K562 (cell line): ENCODE data around the gene SHTN1. TPM values are rescaled to one million over a fixed set of nuclear protein-coding genes. Genes with fewer than 3 reads are reported as not detected.

Experiments
- ATAC-seq: fragments of 200-7000 bp; cut with Tn5 transposase; 3 replicates; pipeline ENCODE4 v1.9.1; 2020; ENCODE audit warnings: moderate library complexity
- BruUV-seq: library from RNA; stranded (reverse); fragments of 400-500 nt; replicated peaks from 2 replicates; lab custom pipeline; 2021; lab: Mats Ljungman, UMichigan
- CTCF ChIA-PET: fragments of 300-600 bp; formaldehyde crosslinking; extraction: SDS; loops from one replicate; lab custom pipeline; 2021; ENCODE audit warnings: low intra/inter-chr PET ratio; lab: Yijun Ruan, JAX
- POLR2A ChIA-PET: fragments of 300-600, 350-650 bp; sonication (Branson Sonifier 250); formaldehyde crosslinking; extraction: SDS; loops from one replicate; lab custom pipeline; 2021; ENCODE audit warnings: antibody characterized with exemption, inconsistent platforms; lab: Yijun Ruan, JAX
- DNase-seq, 4 experiments: peaks; one replicate each; pipeline versions ENCODE4 v3.0.0 to v3.0.0-alpha.2; 2011 to 2018; ENCODE audit warnings: low spot score in 3 of 4, mixed read lengths in 3 of 4; ENCODE audit errors: extremely low read depth in 1 of 4
- FAIRE-seq: peaks from 2 replicates; lab custom pipeline; 2011; peaks lifted over from hg19 to GRCh38; lab: Jason Lieb, UNC
- H2AFZ ChIP-seq: 2 replicates; pipeline ENCODE4 v1.6.0; 2011; ENCODE audit warnings: low read depth, low read length, control low read depth, inconsistent platforms
- H3K27ac ChIP-seq: fragments of 200-600 bp; 3 replicates; pipeline ENCODE4 v1.8.0; 2011; ENCODE audit warnings: low read depth, mild to moderate bottlenecking, control low read depth, inconsistent platforms, low read length, moderate library complexity, mixed read lengths; ENCODE audit errors: extremely low read depth
- H3K27me3 ChIP-seq, 2 experiments: fragments of 300-600 bp in 1 of 2; 2 replicates in 1 of 2; 3 replicates in 1 of 2; pipeline versions ENCODE4 v1.6.0 to v1.8.0; 2011; ENCODE audit warnings: inconsistent platforms in 2 of 2, low read length in 2 of 2, mild to moderate bottlenecking in 1 of 2, mixed read lengths in 1 of 2, moderate library complexity in 1 of 2; ENCODE audit not compliant: control insufficient read depth in 2 of 2, insufficient read depth in 2 of 2
- H3K36me3 ChIP-seq: fragments of 300-600 bp; 3 replicates; pipeline ENCODE4 v1.8.0; 2011; ENCODE audit warnings: mild to moderate bottlenecking, low read length, inconsistent platforms; ENCODE audit not compliant: control insufficient read depth, insufficient read depth
- H3K4me1 ChIP-seq, 2 experiments: fragments of 200-600 bp in 1 of 2; replicated peaks in 1 of 2; 2 replicates in 1 of 2; 3 replicates in 1 of 2; pipeline versions ENCODE4 v1.5.1 to v1.8.0; 2011; ENCODE audit warnings: inconsistent platforms in 2 of 2, low read length in 2 of 2, mild to moderate bottlenecking in 1 of 2, mixed read lengths in 1 of 2, moderate library complexity in 1 of 2; ENCODE audit not compliant: control insufficient read depth in 2 of 2, insufficient read depth in 2 of 2
- H3K4me2 ChIP-seq: 2 replicates; pipeline ENCODE4 v1.6.1; 2011; ENCODE audit warnings: low read length, control low read depth, inconsistent platforms, mixed read lengths; ENCODE audit not compliant: insufficient read depth
- H3K4me3 ChIP-seq: fragments of 200-600 bp; sonication (generic), shearing (Covaris generic); 2 replicates; pipeline ENCODE4 v1.5.1; 2016; ENCODE audit warnings: control low read depth, inconsistent platforms
- H3K79me2 ChIP-seq: fragments of 200-600 bp; 3 replicates; pipeline ENCODE4 v1.8.0; 2011; ENCODE audit warnings: low read length, inconsistent platforms; ENCODE audit not compliant: control insufficient read depth, insufficient read depth
- H3K9ac ChIP-seq, 2 experiments: 2 replicates each; pipeline versions ENCODE4 v1.6.0 to v1.6.1; 2011; ENCODE audit warnings: low read depth in 2 of 2, low read length in 2 of 2, control low read depth in 1 of 2, inconsistent platforms in 1 of 2, mild to moderate bottlenecking in 1 of 2, mixed read lengths in 1 of 2; ENCODE audit not compliant: insufficient read depth in 1 of 2
- H3K9me1 ChIP-seq: one replicate; pipeline ENCODE4 v1.6.0; 2011; ENCODE audit warnings: inconsistent platforms, mild to moderate bottlenecking, low read length, moderate library complexity; ENCODE audit not compliant: control insufficient read depth, insufficient read depth
- H3K9me3 ChIP-seq: replicated peaks from 2 replicates; pipeline ENCODE4 v1.5.1; 2011; ENCODE audit warnings: low read depth, low read length, inconsistent platforms; ENCODE audit not compliant: control insufficient read depth, insufficient read depth
- H4K20me1 ChIP-seq: replicated peaks from 2 replicates; pipeline ENCODE4 v1.6.1; 2011; ENCODE audit warnings: low read length, inconsistent platforms, mixed read lengths; ENCODE audit not compliant: control insufficient read depth, insufficient read depth
- BRF2 ChIP-seq: IDR thresholded peaks from 3 replicates; pipeline ENCODE4 v1.6.1; 2011; ENCODE audit warnings: borderline replicate concordance, mild to moderate bottlenecking; ENCODE audit not compliant: insufficient read length, insufficient read depth
- ELK3 ChIP-seq: fragments of 450-650 bp; formaldehyde crosslinking; IDR thresholded peaks from 2 replicates; pipeline ENCODE4 v1.4.0; 2020; ENCODE audit warnings: mild to moderate bottlenecking
- ESRRA ChIP-seq: fragments of 450-650 bp; IDR thresholded peaks from 2 replicates; pipeline ENCODE4 v1.6.1; 2014; ENCODE audit warnings: low read depth, mild to moderate bottlenecking, moderate library complexity, borderline replicate concordance
- ETS1 ChIP-seq: conservative IDR thresholded peaks from 2 replicates; pipeline ENCODE4 v1.6.1; 2011; ENCODE audit warnings: low read depth, mild to moderate bottlenecking, low read length; ENCODE audit not compliant: control insufficient read depth
- FOSL1 ChIP-seq: fragments of 200-800 bp; sonication (Bioruptor generic); conservative IDR thresholded peaks from 2 replicates; pipeline ENCODE4 v1.6.1; 2016; ENCODE audit warnings: missing genetic modification characterization, missing compliant biosample characterization
- HLTF ChIP-seq: fragments of 450-650 bp; IDR thresholded peaks from 2 replicates; pipeline ENCODE4 v1.6.1; 2016
- KAT2B ChIP-seq: IDR thresholded peaks from one replicate; pipeline ENCODE4 v1.6.1; 2012; ENCODE audit warnings: low read depth, mild to moderate bottlenecking, control low read depth, inconsistent platforms, low read length, moderate library complexity
- KLF13 ChIP-seq: fragments of 450-650 bp; IDR thresholded peaks from 2 replicates; pipeline ENCODE4 v1.6.1; 2016; ENCODE audit warnings: missing genetic modification characterization, low read depth, mild to moderate bottlenecking, missing compliant biosample characterization, moderate library complexity, borderline replicate concordance
- MYNN ChIP-seq, 2 experiments: sonication (generic); formaldehyde crosslinking in 1 of 2; IDR thresholded peaks; 2 replicates each; pipeline versions ENCODE4 v1.5.0 to v1.6.1; 2016 to 2020; ENCODE audit warnings: antibody characterized with exemption in 1 of 2, missing genetic modification reagents in 1 of 2
- RAD51 ChIP-seq: fragments of 450-650 bp; IDR thresholded peaks from 2 replicates; pipeline ENCODE4 v1.7.1; 2016; ENCODE audit warnings: low read depth, mild to moderate bottlenecking, borderline replicate concordance
- RCOR1 ChIP-seq, 2 experiments: IDR thresholded peaks; 2 replicates each; pipeline ENCODE4 v1.6.1; 2012; ENCODE audit warnings: low read depth in 2 of 2, low read length in 2 of 2, borderline replicate concordance in 1 of 2, improper control_type of control experiment in 1 of 2
- SRSF9 ChIP-seq: fragments of 200-400 bp; formaldehyde crosslinking; IDR thresholded peaks from 2 replicates; pipeline ENCODE4 v1.6.1; 2017; ENCODE audit warnings: low read depth, low read length, borderline replicate concordance
- XRCC4 ChIP-seq: IDR thresholded peaks from one replicate; pipeline ENCODE4 v1.6.1; 2011; ENCODE audit not compliant: insufficient read depth, insufficient read length; ENCODE audit errors: extremely low read depth
- ZNF444 ChIP-seq: fragments of 250-450 bp; sonication (Bioruptor Pico); IDR thresholded peaks from 2 replicates; pipeline ENCODE4 v1.4.0; 2020; ENCODE audit warnings: mild to moderate bottlenecking, moderate library complexity
- ZNF766 ChIP-seq: fragments of 200-800 bp; sonication (Bioruptor generic); conservative IDR thresholded peaks from 2 replicates; pipeline ENCODE4 v1.6.1; 2016; ENCODE audit warnings: missing genetic modification characterization, missing compliant biosample characterization
- ZZZ3 ChIP-seq: fragments of 450-650 bp; IDR thresholded peaks from 2 replicates; pipeline ENCODE4 v1.6.1; 2016; ENCODE audit warnings: antibody characterized with exemption, mild to moderate bottlenecking, moderate library complexity
- in situ Hi-C: fragments of 300-500 bp; cut with MboI; formaldehyde crosslinking; loops from 4 replicates; pipeline ENCODE4 v1.15.0; 2018; ENCODE audit warnings: inconsistent platforms, mixed read lengths
- intact Hi-C: fragments of 100-400 bp; cut with micrococcal nuclease; formaldehyde crosslinking; loops from 2 replicates; pipeline ENCODE4 v1.14.2; 2022
- polyA plus RNA-seq, 8 experiments: library from polyadenylated mRNA; depleted of rRNA in 4 of 8; stranded (reverse) in 5 of 8; unstranded in 3 of 8; fragments of >200 nt; fragmentation: Nextera tagmentation in 2 of 8; fragmentation: Illumina TruSeq in 1 of 8; extraction: Ambion mirVana in 2 of 8; extraction: Trizol in 1 of 8; gene quantifications; 2 replicates each; pipeline versions ENCODE4 v1.2.1 to v1.2.3, GENCODE V29; 2011 to 2014; ENCODE audit warnings: inconsistent platforms in 1 of 8, missing spikeins in 1 of 8
- total RNA-seq, 7 experiments: library from RNA; depleted of rRNA in 6 of 7; stranded (reverse); fragments of >200 nt in 6 of 7; fragmentation: Illumina TruSeq in 2 of 7; extraction: Trizol in 2 of 7; gene quantifications; 2 replicates each; pipeline versions ENCODE4 v1.2.1 to v1.2.3, GENCODE V29; 2011 to 2021; ENCODE audit warnings: low replicate concordance in 1 of 7

The SHTN1 gene
- total and polyA plus RNA-seq, 9 of the 15 experiments (the other 6 are each of a cell fraction or from before 2014, with no cell fraction given) = 5.4 to 21.3 (median 13.3) TPM

- TF ChIP-seq HLTF (no peak), BRF2 (no peak), FOSL1 (peak; percentile 67), ESRRA (no peak), XRCC4 (no peak)
Observed at GRCh38 chr10:116974456-116975005, 30.5 kb downstream of the SHTN1 start (continued).

- Histone ChIP-seq H3K27me3 (no peaks in the 10 kb centered on the region), H2AFZ (no peak overlapping the region), H4K20me1 (no peaks in the 10 kb centered on the region), H3K4me1 (no peaks in the 10 kb centered on the region; a peak in 1 of 5 replicates), H3K9me1 (peaks cover 3% of the 10 kb centered on the region), H3K36me3 (peaks cover 27% of the 10 kb centered on the region; the same call in 2 of the 3 replicates), H3K79me2 (no peaks in the 10 kb centered on the region; the same call in 2 of the 3 replicates), H3K27ac (no peak overlapping the region), H3K4me2 (no peak overlapping the region), H3K9me3 (no peaks in the 10 kb centered on the region), H3K9ac (no peak overlapping the region), H3K4me3 (no peak overlapping the region)
- POLR2A ChIA-PET = interaction anchor here (0.6 to 0.8 kb wide), 2 partner anchors 9 to 11 kb away, joined by 3 read pairs; no protein-coding TSS in a partner anchor
- ATAC-seq (no peak), FAIRE-seq (no peak), DNase-seq (no peak)
- intact Hi-C loops = no loop called here
- no TSS peak for BruUV-seq
- in situ Hi-C loops = no loop called here
- CTCF ChIA-PET = no interaction called here
- no peak for TF ChIP-seq KAT2B
- TF ChIP-seq KLF13 (tag) = no peak
- TF ChIP-seq MYNN (IDR thresholded peaks at IDR 0.05) = no peak
- no peak for TF ChIP-seq MYNN (CRISPR knock-in tag; IDR thresholded peaks at IDR 0.05)
- TF ChIP-seq SRSF9 = no peak
- no peak for TF ChIP-seq ETS1
- TF ChIP-seq ELK3 (CRISPR knock-in tag) = no peak
- no peak for TF ChIP-seq ZNF766 (CRISPR knock-in tag)
- TF ChIP-seq RCOR1 (IDR thresholded peaks at IDR 0.05; ENCODE audit: borderline replicate concordance in 1 of 2, low read depth in 2 of 2, low read length in 2 of 2) = no peak
- no peak for TF ChIP-seq RAD51
- TF ChIP-seq ZZZ3 = no peak
- no peak for TF ChIP-seq ZNF444 (CRISPR knock-in tag)
Observed at GRCh38 chr10:116973946-116974455, 31.0 kb downstream of the SHTN1 start.
